Adrenal gland (tissue), 12 donors: ENCODE results near the gene ORM2. TPM values are rescaled to one million over a fixed set of nuclear protein-coding genes. Genes with fewer than 3 reads are reported as not detected.

ENCODE experiments used
- DNase-seq, 7 donors: peaks; one replicate each; pipeline ENCODE4 v3.0.0-alpha.2; 2019 to 2020
- H3K27ac ChIP-seq, 5 donors: fragments of 200-600 bp; sonication (generic) in 4 of 5; 1 replicate in 3 of 5; 2 replicates in 2 of 5; pipeline versions ENCODE4 v1.5.1 to v1.8.0; 2016 to 2020; ENCODE audit warnings: mild to moderate bottlenecking in 1 of 5
- H3K27me3 ChIP-seq: fragments of 200-600 bp; 2 replicates; pipeline ENCODE4 v1.8.0; 2021
- H3K36me3 ChIP-seq, 2 donors: fragments of 200-600 bp; replicated peaks in 1 of 2; 1 replicate in 1 of 2; 2 replicates in 1 of 2; pipeline versions ENCODE4 v1.5.1 to v1.8.0; 2018 to 2022
- H3K4me1 ChIP-seq, 2 donors: fragments of 200-600 bp; replicated peaks in 1 of 2; 1 replicate in 1 of 2; 2 replicates in 1 of 2; pipeline versions ENCODE4 v1.5.1 to v1.8.0; 2018 to 2021
- H3K4me3 ChIP-seq, 4 donors: fragments of 200-600 bp; sonication (generic) in 3 of 4; one replicate each; pipeline ENCODE4 v1.5.1; 2016 to 2018
- H3K9me3 ChIP-seq, 3 donors: fragments of 200-600 bp; sonication (generic) in 1 of 3; replicated peaks in 1 of 3; 1 replicate in 2 of 3; 2 replicates in 1 of 3; pipeline versions ENCODE4 v1.5.1 to v1.8.0; 2016 to 2021
- CTCF ChIP-seq, 6 experiments: fragments of 450-650 bp in 4 of 6; fragments of 200-600 bp in 2 of 6; sonication (generic) in 1 of 6; IDR thresholded peaks; 1 replicate in 5 of 6; 2 replicates in 1 of 6; pipeline versions ENCODE4 v1.5.1 to v1.8.0; 2016 to 2021; ENCODE audit warnings: antibody characterized with exemption in 6 of 6, mild to moderate bottlenecking in 2 of 6, moderate library complexity in 1 of 6
- POLR2A ChIP-seq, 2 donors: fragments of 450-650 bp; IDR thresholded peaks; one replicate each; pipeline ENCODE4 v1.6.1; 2017; ENCODE audit warnings: antibody characterized with exemption in 2 of 2, mild to moderate bottlenecking in 2 of 2, moderate library complexity in 1 of 2
- WGBS, 4 donors: extraction: QIAGEN DNeasy Blood & Tissue Kit in 2 of 4; methylation state at CpG; one replicate each; pipeline versions ENCODE4 v1.1.5 to v1.1.7; 2013 to 2017; 5-methylcytosine and 5-hydroxymethylcytosine counted together
- intact Hi-C, 2 donors: fragments of 100-400 bp; cut with DNase I; formaldehyde crosslinking; loops; one replicate each; pipeline versions ENCODE4 v1.14.1 to v1.15.0; 2022 to 2023
- polyA plus RNA-seq, 3 donors: library from polyadenylated mRNA; stranded (reverse); fragments of 200-250 nt in 2 of 3; fragments of 350-450 nt in 1 of 3; fragmentation: Illumina TruSeq in 1 of 3; extraction: RNeasy Lipid Tissue Mini Kit (QIAGEN cat#74804) in 1 of 3; gene quantifications; one replicate each; pipeline ENCODE4 v1.2.3, GENCODE V29; 2013 to 2014
- total RNA-seq, 9 donors: library from RNA; depleted of rRNA in 4 of 9; stranded (reverse); fragments of >200 nt in 4 of 9; fragments of 120-200 nt in 1 of 9; fragmentation: NEBNext Ultra II Directional in 1 of 9; extraction: Animal tissue kit (Norgen Biotek cat#: 25700) in 1 of 9; gene quantifications; one replicate each; pipeline versions ENCODE4 v1.1.0 to v1.2.4, GENCODE V29; 2013 to 2023
- donor health status: healthy with polysubstance abuse.
- donor health status: Bipolar disorder and iron deficiency.
- donor health status: DM: yes; HTN: yes; CAD: no.
- donor health status: DM: no; HTN: no; CAD: no.
- donor health status: DM: no; HTN: no; CAD: no.
- donor health status: DM: yes; HTN: yes; CAD: no.

The ORM2 gene
- total and polyA plus RNA-seq, 12 donors: 0.60 to 16.2 (median 1.8) TPM; not detected in 3

- Histone ChIP-seq H3K36me3 (peaks cover 0 to 35% of the 10 kb centered on the region in 2 donors), H3K9me3 (no peaks in the 10 kb centered on the region), H3K4me3 (no peak overlapping the region), H3K27me3 (no peaks in the 10 kb centered on the region), H3K4me1 (peaks cover 0 to 21% of the 10 kb centered on the region in 2 donors), H3K27ac (peak overlapping the region in 1 of 5 donors; percentile 13)
- intact Hi-C loops: no loop called here
- DNase-seq: peak in 1 of 7 donors; percentile 2
- TF ChIP-seq CTCF (IDR thresholded peaks at IDR 0.05) (no peak), POLR2A (IDR thresholded peaks at IDR 0.05) (no peak)
- 95 to 97% (median 96%) methylated on average over 9 of the region's 9 CpGs for WGBS, 4 donors
These were observed 39.8 kb downstream of the ORM2 start for GRCh38 chr9:114369216-114370130.

- intact Hi-C loops: no loop called here
These were observed 40.7 kb downstream of the ORM2 start for GRCh38 chr9:114370251-114370967.

GRCh38 chr9:114370968-114371320 lies 41.3 kb downstream of the ORM2 start:
- Histone ChIP-seq H3K27ac (no peak overlapping the region), H3K9me3 (no peaks in the 10 kb centered on the region), H3K4me1 (peaks cover 0 to 17% of the 10 kb centered on the region in 2 donors), H3K36me3 (peaks cover 0 to 27% of the 10 kb centered on the region in 2 donors), H3K4me3 (no peak overlapping the region), H3K27me3 (no peaks in the 10 kb centered on the region)
- peak in 1 of 7 donors; percentile 4 for DNase-seq
- intact Hi-C loops: no loop called here
- WGBS, 4 donors: 81 to 92% (median 87%) methylated on average over 4 of the region's 4 CpGs
- TF ChIP-seq POLR2A (IDR thresholded peaks at IDR 0.05) (no peak), CTCF (IDR thresholded peaks at IDR 0.05) (no peak)

More at GRCh38 chr9:114370251-114370967, 40.7 kb downstream of the ORM2 start:
- H3K27me3 ChIP-seq: no peaks in the 10 kb centered on the region
- H3K27ac ChIP-seq: peak overlapping the region in 1 of 5 donors; percentile 13
- peak in 1 of 7 donors; percentile 4 for DNase-seq
- no peaks in the 10 kb centered on the region for H3K9me3 ChIP-seq
- H3K4me3 ChIP-seq: no peak overlapping the region
- TF ChIP-seq CTCF (IDR thresholded peaks at IDR 0.05): no peak
- no peak for TF ChIP-seq POLR2A (IDR thresholded peaks at IDR 0.05)
- peaks cover 0 to 27% of the 10 kb centered on the region in 2 donors for H3K36me3 ChIP-seq
- 75 to 81% (median 77%) methylated on average over 5 to 6 of the region's 6 CpGs for WGBS, 4 donors
- peaks cover 0 to 17% of the 10 kb centered on the region in 2 donors for H3K4me1 ChIP-seq

- peaks cover 0 to 17% of the 10 kb centered on the region in 2 donors for H3K4me1 ChIP-seq
- H3K27me3 ChIP-seq: no peaks in the 10 kb centered on the region
- no peak for TF ChIP-seq CTCF (IDR thresholded peaks at IDR 0.05)
- TF ChIP-seq POLR2A (IDR thresholded peaks at IDR 0.05): no peak
- H3K36me3 ChIP-seq: peaks cover 0 to 29% of the 10 kb centered on the region in 2 donors
- no peak overlapping the region for H3K4me3 ChIP-seq
- WGBS, 4 donors: 60 to 79% (median 71%) methylated on average over 1 to 7 of the region's 7 CpGs; no CpG with 5 or more reads in 1 of the 4 donors
- peak overlapping the region in 1 of 5 donors; percentile 78 for H3K27ac ChIP-seq
- intact Hi-C loops: no loop called here
- DNase-seq: no peak
- no peaks in the 10 kb centered on the region for H3K9me3 ChIP-seq
These were observed 41.8 kb downstream of the ORM2 start for GRCh38 chr9:114371343-114371944.
